Loucy (cell line): Measurements from ENCODE around the gene AGBL4.

ENCODE experiments used
- H2AFZ ChIP-seq: fragments of 200-600 bp; sonication (generic); 2 replicates; pipeline ENCODE4 v1.6.0; 2016; ENCODE audit warnings: antibody characterized with exemption, mild to moderate bottlenecking, low read length, moderate library complexity
- H3F3A ChIP-seq: fragments of 200-600 bp; 2 replicates; pipeline ENCODE4 v1.6.0; 2016; ENCODE audit warnings: antibody characterized with exemption, low read depth, mild to moderate bottlenecking
- H3K27me3 ChIP-seq: fragments of 200-600 bp; sonication (generic); 2 replicates; pipeline ENCODE4 v1.6.1; 2014; ENCODE audit warnings: low read length, mild to moderate bottlenecking; ENCODE audit not compliant: insufficient read depth, poor library complexity, severe bottlenecking
- H3K36me3 ChIP-seq: fragments of 200-600 bp; sonication (generic); 2 replicates; pipeline ENCODE4 v1.6.1; 2016; ENCODE audit warnings: low read length; ENCODE audit not compliant: insufficient read depth
- H3K4me1 ChIP-seq: fragments of 200-600 bp; sonication (generic); 2 replicates; pipeline ENCODE4 v1.5.1; 2014; ENCODE audit warnings: low read length, mild to moderate bottlenecking; ENCODE audit not compliant: insufficient read depth, poor library complexity, severe bottlenecking
- H3K4me2 ChIP-seq: fragments of 200-600 bp; sonication (generic); 2 replicates; pipeline ENCODE4 v1.6.0; 2014; ENCODE audit warnings: antibody characterized with exemption, low read length, low read depth, mild to moderate bottlenecking; ENCODE audit not compliant: poor library complexity, severe bottlenecking
- H3K4me3 ChIP-seq: fragments of 200-600 bp; sonication (generic); 2 replicates; pipeline ENCODE4 v1.5.1; 2014; ENCODE audit warnings: low read length, mild to moderate bottlenecking, mixed read lengths; ENCODE audit not compliant: poor library complexity, severe bottlenecking
- H3K79me2 ChIP-seq: fragments of 200-600 bp; sonication (generic); 2 replicates; pipeline ENCODE4 v1.6.1; 2014; ENCODE audit warnings: low read length; ENCODE audit not compliant: insufficient read depth
- H3K9ac ChIP-seq: fragments of 200-600 bp; sonication (generic); 2 replicates; pipeline ENCODE4 v1.6.0; 2014; ENCODE audit warnings: mild to moderate bottlenecking, low read depth, low read length, moderate library complexity; ENCODE audit not compliant: poor library complexity, severe bottlenecking
- H3K9me2 ChIP-seq: fragments of 200-600 bp; sonication (generic); replicated peaks from 2 replicates; pipeline ENCODE4 v1.6.1; 2016; ENCODE audit warnings: low read depth, low read length, mixed read lengths
- H3K9me3 ChIP-seq: fragments of 200-600 bp; sonication (generic); 2 replicates; pipeline ENCODE4 v1.6.1; 2014; ENCODE audit warnings: mild to moderate bottlenecking, antibody characterized with exemption, low read length, low read depth; ENCODE audit not compliant: insufficient read depth
- H4K20me1 ChIP-seq: fragments of 200-600 bp; sonication (generic); 2 replicates; pipeline ENCODE4 v1.6.0; 2014; ENCODE audit warnings: antibody characterized with exemption, low read length, mild to moderate bottlenecking; ENCODE audit not compliant: insufficient read depth, poor library complexity, severe bottlenecking
- CTCF ChIP-seq: fragments of 200-600 bp; sonication (generic); conservative IDR thresholded peaks from 2 replicates; pipeline ENCODE4 v1.5.1; 2014; ENCODE audit warnings: mild to moderate bottlenecking, antibody characterized with exemption, low read length
- EZH2phosphoT487 ChIP-seq: fragments of 200-600 bp; IDR thresholded peaks from 2 replicates; pipeline ENCODE4 v1.6.1; 2018; ENCODE audit warnings: antibody characterized with exemption, mild to moderate bottlenecking, moderate library complexity, borderline replicate concordance

AGBL4 gene

GRCh38 chr1:48936436-48936835, 1087.3 kb downstream of the AGBL4 start:
- Histone ChIP-seq H3K9ac (no peak overlapping the region), H3K9me3 (no peaks in the 10 kb centered on the region), H3K4me2 (no peak overlapping the region), H3K79me2 (no peaks in the 10 kb centered on the region), H3K27me3 (no peaks in the 10 kb centered on the region), H3F3A (no peaks in the 10 kb centered on the region), H3K4me3 (no peak overlapping the region), H3K36me3 (no peaks in the 10 kb centered on the region), H3K9me2 (no peaks in the 10 kb centered on the region), H2AFZ (no peak overlapping the region), H4K20me1 (no peaks in the 10 kb centered on the region), H3K4me1 (no peaks in the 10 kb centered on the region)
- TF ChIP-seq CTCF (no peak), EZH2phosphoT487 (no peak)

GRCh38 chr1:48932366-48932765, 1091.4 kb downstream of the AGBL4 start:
- Histone ChIP-seq H3K4me3 (no peak overlapping the region), H3K4me1 (no peaks in the 10 kb centered on the region), H3K4me2 (no peak overlapping the region), H3F3A (no peaks in the 10 kb centered on the region), H3K79me2 (no peaks in the 10 kb centered on the region), H3K9me2 (no peaks in the 10 kb centered on the region), H2AFZ (no peak overlapping the region), H3K36me3 (no peaks in the 10 kb centered on the region), H4K20me1 (no peaks in the 10 kb centered on the region), H3K9ac (no peak overlapping the region), H3K27me3 (no peaks in the 10 kb centered on the region), H3K9me3 (no peaks in the 10 kb centered on the region)
- TF ChIP-seq EZH2phosphoT487 (no peak), CTCF (no peak)

GRCh38 chr1:48931506-48932192, 1092.1 kb downstream of the AGBL4 start:
- no peak overlapping the region for H3K4me2 ChIP-seq
- no peaks in the 10 kb centered on the region for H3K27me3 ChIP-seq
- no peaks in the 10 kb centered on the region for H3F3A ChIP-seq
- no peak overlapping the region for H2AFZ ChIP-seq
- no peaks in the 10 kb centered on the region for H3K79me2 ChIP-seq
- H3K9me2 ChIP-seq: no peaks in the 10 kb centered on the region
- H3K36me3 ChIP-seq: no peaks in the 10 kb centered on the region
- H3K4me3 ChIP-seq: no peak overlapping the region
- TF ChIP-seq CTCF: no peak
- TF ChIP-seq EZH2phosphoT487: no peak
- H3K4me1 ChIP-seq: no peaks in the 10 kb centered on the region
- no peaks in the 10 kb centered on the region for H3K9me3 ChIP-seq
- no peak overlapping the region for H3K9ac ChIP-seq
- no peaks in the 10 kb centered on the region for H4K20me1 ChIP-seq
